ENCODE data around the gene PTPN13.

DNA sequence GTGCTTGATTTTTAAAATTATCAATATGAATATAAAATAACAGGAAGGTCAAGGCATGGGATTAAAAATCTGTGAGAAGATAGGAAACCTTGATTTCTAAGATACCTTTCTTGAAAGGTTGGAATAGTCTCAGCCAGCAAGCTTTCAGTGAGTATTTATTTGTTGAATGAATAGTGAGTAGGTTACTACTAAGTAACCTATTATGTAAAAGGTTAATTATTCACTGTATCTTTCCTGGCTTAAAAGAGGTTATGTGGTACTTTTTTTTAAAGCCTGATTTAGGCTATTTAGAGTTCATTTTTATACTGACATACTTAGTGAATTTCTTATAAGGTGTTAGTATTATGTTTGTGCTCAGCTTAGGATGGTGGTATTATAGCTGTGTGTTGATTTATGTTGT lies 123.5 kb downstream of the PTPN13 start:
- TF ChIP-seq CTCF (conservative IDR thresholded peaks at IDR 0.05) (no peak), ZFX (IDR thresholded peaks at IDR 0.05) (no peak)
